A549 (cell line): ENCODE measurements around the gene PCBP3. TPM values are rescaled to one million over a fixed set of nuclear protein-coding genes. Genes with fewer than 3 reads are reported as not detected.
A peak's percentile ranks its signal among the peaks of the same experiment; 100 is the strongest.

ENCODE experiments used
- ATAC-seq, 2 experiments: fragments of 200-7000 bp in 1 of 2; fragments of >200 bp in 1 of 2; cut with Nextera tagmentation in 1 of 2; cut with Tn5 transposase in 1 of 2; 3 replicates each; pipeline versions ENCODE4 v1.8.0 to v1.9.1; 2018 to 2020; ENCODE audit warnings: mild to moderate bottlenecking in 1 of 2, moderate library complexity in 1 of 2
- CTCF ChIA-PET: fragments of 300-600 bp; sonication (Branson Sonifier 250); formaldehyde crosslinking; extraction: SDS; loops from one replicate; lab custom pipeline; 2021; ENCODE audit warnings: antibody characterized with exemption, inconsistent platforms; lab: Yijun Ruan, JAX
- POLR2A ChIA-PET: fragments of 350-600 bp; formaldehyde crosslinking; extraction: SDS; loops from one replicate; lab custom pipeline; 2021; ENCODE audit warnings: antibody characterized with exemption, inconsistent platforms; lab: Yijun Ruan, JAX
- DNase-seq, 2 experiments: peaks; one replicate each; pipeline versions ENCODE4 v3.0.0 to v3.0.0-alpha.2; 2011 to 2016; ENCODE audit warnings: low read depth in 1 of 2, low spot score in 1 of 2
- FAIRE-seq: peaks from 2 replicates; lab custom pipeline; 2011; peaks lifted over from hg19 to GRCh38; lab: Jason Lieb, UNC
- H3K27ac ChIP-seq, 2 experiments: fragments of >200 bp; sonication (Bioruptor Twin); formaldehyde crosslinking; 3 replicates each; pipeline ENCODE4 v1.5.1; 2016 to 2017
- H3K4me1 ChIP-seq: fragments of >200 bp; sonication (Bioruptor Twin); formaldehyde crosslinking; 3 replicates; pipeline ENCODE4 v1.6.1; 2016
- H3K4me2 ChIP-seq: fragments of >200 bp; sonication (Bioruptor Twin); formaldehyde crosslinking; 3 replicates; pipeline ENCODE4 v1.6.1; 2016
- H3K4me3 ChIP-seq: fragments of >200 bp; sonication (Bioruptor Twin); formaldehyde crosslinking; 3 replicates; pipeline ENCODE4 v1.5.1; 2016
- H3K9me3 ChIP-seq: fragments of >200 bp; sonication (Bioruptor Twin); formaldehyde crosslinking; 3 replicates; pipeline ENCODE4 v1.6.1; 2016
- BHLHE40 ChIP-seq: IDR thresholded peaks from 2 replicates; pipeline ENCODE4 v1.6.1; 2012; ENCODE audit warnings: low read depth, low read length, inconsistent platforms
- CBX2 ChIP-seq: fragments of 200-600 bp; sonication (generic); IDR thresholded peaks from 2 replicates; pipeline ENCODE4 v1.6.1; 2016; ENCODE audit warnings: low read depth, mild to moderate bottlenecking, borderline replicate concordance
- CBX8 ChIP-seq: fragments of 200-600 bp; sonication (generic); IDR thresholded peaks from 2 replicates; pipeline ENCODE4 v1.6.1; 2016
- CEBPB ChIP-seq, 2 experiments: fragments of >200 bp in 1 of 2; sonication (Bioruptor Twin) in 1 of 2; formaldehyde crosslinking in 1 of 2; IDR thresholded peaks; 2 replicates each; pipeline ENCODE4 v1.6.1; 2012 to 2016
- CHD4 ChIP-seq: fragments of 200-600 bp; sonication (generic); IDR thresholded peaks from 2 replicates; pipeline ENCODE4 v1.6.1; 2016; ENCODE audit warnings: antibody characterized with exemption, mild to moderate bottlenecking, borderline replicate concordance
- EHF ChIP-seq: fragments of 250-450 bp; sonication (Bioruptor Pico); IDR thresholded peaks from 2 replicates; pipeline ENCODE4 v1.5.0; 2020; ENCODE audit warnings: mild to moderate bottlenecking
- EHMT2 ChIP-seq: fragments of 200-600 bp; sonication (generic); IDR thresholded peaks from 2 replicates; pipeline ENCODE4 v1.6.1; 2016; ENCODE audit warnings: antibody characterized with exemption, low read depth, mild to moderate bottlenecking, moderate library complexity
- FOSB ChIP-seq: fragments of 250-450 bp; sonication (Bioruptor Pico); IDR thresholded peaks from 2 replicates; pipeline ENCODE4 v1.5.0; 2020; ENCODE audit warnings: mild to moderate bottlenecking, moderate library complexity
- FOSL2 ChIP-seq, 2 experiments: fragments of 450-650 bp in 1 of 2; fragments of >200 bp in 1 of 2; sonication (Bioruptor Twin) in 1 of 2; formaldehyde crosslinking; IDR thresholded peaks; 2 replicates each; pipeline versions ENCODE4 v1.5.0 to v1.6.1; 2016 to 2020; ENCODE audit warnings: mild to moderate bottlenecking in 1 of 2, moderate library complexity in 1 of 2
- GATA3 ChIP-seq: IDR thresholded peaks from 2 replicates; pipeline ENCODE4 v1.6.1; 2012; ENCODE audit warnings: borderline replicate concordance
- HEYL ChIP-seq: fragments of 250-450 bp; sonication (Bioruptor Pico); IDR thresholded peaks from 2 replicates; pipeline ENCODE4 v1.8.0; 2021; ENCODE audit warnings: mild to moderate bottlenecking, moderate library complexity
- HOXB5 ChIP-seq: fragments of 250-450 bp; sonication (Bioruptor Pico); IDR thresholded peaks from 2 replicates; pipeline ENCODE4 v1.5.0; 2020; ENCODE audit warnings: mild to moderate bottlenecking, moderate library complexity
- JUN ChIP-seq, 2 experiments: fragments of >200 bp; sonication (Bioruptor Twin); formaldehyde crosslinking; IDR thresholded peaks; 2 replicates in 1 of 2; 3 replicates in 1 of 2; pipeline ENCODE4 v1.6.1; 2016 to 2017
- MAZ ChIP-seq: fragments of 150-350 bp; IDR thresholded peaks from 2 replicates; pipeline ENCODE4 v1.6.1; 2014; ENCODE audit warnings: antibody characterized with exemption, low read depth, low read length, borderline replicate concordance
- NPAS2 ChIP-seq: fragments of 250-450 bp; sonication (Bioruptor Pico); IDR thresholded peaks from 2 replicates; pipeline ENCODE4 v1.8.0; 2022; ENCODE audit warnings: mild to moderate bottlenecking, moderate library complexity, borderline replicate concordance
- NR3C1 ChIP-seq: fragments of >200 bp; sonication (Bioruptor Twin); formaldehyde crosslinking; IDR thresholded peaks from 3 replicates; pipeline ENCODE4 v1.6.1; 2017
- POLR2A ChIP-seq: IDR thresholded peaks from 2 replicates; pipeline ENCODE4 v1.6.1; 2012; ENCODE audit warnings: mild to moderate bottlenecking, low read length
- POLR2AphosphoS2 ChIP-seq: conservative IDR thresholded peaks from 2 replicates; pipeline ENCODE4 v1.6.1; 2012; ENCODE audit warnings: low read length, improper control_type of control experiment, inconsistent platforms
- RAD21 ChIP-seq, 2 experiments: fragments of >200 bp in 1 of 2; sonication (Bioruptor Twin) in 1 of 2; formaldehyde crosslinking in 1 of 2; IDR thresholded peaks in 1 of 2; conservative IDR thresholded peaks in 1 of 2; 2 replicates in 1 of 2; 3 replicates in 1 of 2; pipeline ENCODE4 v1.6.1; 2012 to 2018; ENCODE audit warnings: inconsistent platforms in 1 of 2
- RARB ChIP-seq: fragments of 250-450 bp; sonication (Bioruptor Pico); IDR thresholded peaks from 2 replicates; pipeline ENCODE4 v1.8.0; 2021; ENCODE audit warnings: mild to moderate bottlenecking, moderate library complexity
- SREBF2 ChIP-seq: fragments of 450-650 bp; IDR thresholded peaks from 2 replicates; pipeline ENCODE4 v1.6.1; 2014; ENCODE audit warnings: mild to moderate bottlenecking, moderate library complexity
- TP53 ChIP-seq: fragments of 250-450 bp; sonication (Bioruptor Pico); IDR thresholded peaks from 2 replicates; pipeline ENCODE4 v1.5.0; 2021; ENCODE audit warnings: mild to moderate bottlenecking, moderate library complexity
- ZC3H11A ChIP-seq: fragments of 450-650 bp; IDR thresholded peaks from 2 replicates; pipeline ENCODE4 v1.6.1; 2014; ENCODE audit warnings: antibody characterized with exemption, mild to moderate bottlenecking
- ZFP36 ChIP-seq: fragments of 450-650 bp; IDR thresholded peaks from 2 replicates; pipeline ENCODE4 v1.6.1; 2014; ENCODE audit warnings: borderline replicate concordance; ENCODE audit not compliant: partially characterized antibody
- ZSCAN20 ChIP-seq: fragments of 250-450 bp; sonication (Bioruptor Pico); IDR thresholded peaks from 2 replicates; pipeline ENCODE4 v1.8.0; 2022; ENCODE audit warnings: mild to moderate bottlenecking, moderate library complexity
- WGBS: methylation state at CpG from one replicate; pipeline ENCODE4 v1.1.6; 2017; ENCODE audit errors: missing lambda C conversion rate; 5-methylcytosine and 5-hydroxymethylcytosine counted together
- polyA plus RNA-seq, 4 experiments: library from polyadenylated mRNA; depleted of rRNA in 3 of 4; stranded (reverse); fragments of >200 nt; fragmentation: RNase III in 1 of 4; extraction: RNeasy Plus Mini Kit Qiagen cat#74134 plus additional on column Dnase treatment in 1 of 4; gene quantifications; 2 replicates in 3 of 4; 3 replicates in 1 of 4; pipeline ENCODE4 v1.2.3, GENCODE V29; 2011 to 2017
- TF ChIP-seq, protein P1 (sequence below): IDR thresholded peaks from 2 replicates; pipeline ENCODE4 v1.6.1; 2012
- TF ChIP-seq, protein P2 (sequence below): IDR thresholded peaks from 2 replicates; pipeline ENCODE4 v1.6.1; 2012; ENCODE audit warnings: low read depth, borderline replicate concordance
- TF ChIP-seq, protein P3 (sequence below): fragments of >200 bp; sonication (Bioruptor Twin); formaldehyde crosslinking; IDR thresholded peaks from 3 replicates; pipeline ENCODE4 v1.6.1; 2016
- TF ChIP-seq, protein P4 (sequence below): fragments of 450-650 bp; IDR thresholded peaks from 2 replicates; pipeline ENCODE4 v1.6.1; 2014; ENCODE audit warnings: antibody characterized with exemption
- TF ChIP-seq, protein P5 (sequence below): IDR thresholded peaks from 2 replicates; pipeline ENCODE4 v1.6.1; 2012
- TF ChIP-seq, protein P6 (sequence below): fragments of 250-450 bp; sonication (Bioruptor Pico); IDR thresholded peaks from 2 replicates; pipeline ENCODE4 v1.5.0; 2020; ENCODE audit warnings: low read depth, mild to moderate bottlenecking, moderate library complexity

Gene PCBP3
- polyA plus RNA-seq, 2 of the 4 experiments (the other 2 are of a cell fraction) = 0.30 to 0.34 TPM

DNA sequence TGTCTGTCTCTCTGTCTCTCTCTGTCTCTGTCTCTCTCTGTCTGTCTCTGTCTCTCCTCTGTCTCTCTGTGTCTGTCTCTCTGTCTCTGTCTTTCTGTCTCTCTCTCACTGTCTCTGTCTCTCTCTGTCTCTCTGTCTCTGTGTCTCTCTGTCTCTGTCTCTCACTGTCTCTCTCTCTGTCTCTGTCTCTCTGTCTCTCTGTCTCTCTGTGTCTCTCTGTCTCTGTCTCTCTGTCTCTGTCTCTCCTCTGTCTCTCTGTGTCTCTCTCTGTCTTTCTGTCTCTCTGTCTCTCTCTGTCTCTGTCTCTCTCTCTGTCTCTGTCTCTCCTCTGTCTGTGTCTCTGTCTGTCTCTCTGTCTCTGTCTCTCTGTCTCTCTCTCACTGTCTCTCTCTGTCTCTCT lies 337.2 kb downstream of the PCBP3 start:
- POLR2A ChIA-PET = no interaction called here

DNA sequence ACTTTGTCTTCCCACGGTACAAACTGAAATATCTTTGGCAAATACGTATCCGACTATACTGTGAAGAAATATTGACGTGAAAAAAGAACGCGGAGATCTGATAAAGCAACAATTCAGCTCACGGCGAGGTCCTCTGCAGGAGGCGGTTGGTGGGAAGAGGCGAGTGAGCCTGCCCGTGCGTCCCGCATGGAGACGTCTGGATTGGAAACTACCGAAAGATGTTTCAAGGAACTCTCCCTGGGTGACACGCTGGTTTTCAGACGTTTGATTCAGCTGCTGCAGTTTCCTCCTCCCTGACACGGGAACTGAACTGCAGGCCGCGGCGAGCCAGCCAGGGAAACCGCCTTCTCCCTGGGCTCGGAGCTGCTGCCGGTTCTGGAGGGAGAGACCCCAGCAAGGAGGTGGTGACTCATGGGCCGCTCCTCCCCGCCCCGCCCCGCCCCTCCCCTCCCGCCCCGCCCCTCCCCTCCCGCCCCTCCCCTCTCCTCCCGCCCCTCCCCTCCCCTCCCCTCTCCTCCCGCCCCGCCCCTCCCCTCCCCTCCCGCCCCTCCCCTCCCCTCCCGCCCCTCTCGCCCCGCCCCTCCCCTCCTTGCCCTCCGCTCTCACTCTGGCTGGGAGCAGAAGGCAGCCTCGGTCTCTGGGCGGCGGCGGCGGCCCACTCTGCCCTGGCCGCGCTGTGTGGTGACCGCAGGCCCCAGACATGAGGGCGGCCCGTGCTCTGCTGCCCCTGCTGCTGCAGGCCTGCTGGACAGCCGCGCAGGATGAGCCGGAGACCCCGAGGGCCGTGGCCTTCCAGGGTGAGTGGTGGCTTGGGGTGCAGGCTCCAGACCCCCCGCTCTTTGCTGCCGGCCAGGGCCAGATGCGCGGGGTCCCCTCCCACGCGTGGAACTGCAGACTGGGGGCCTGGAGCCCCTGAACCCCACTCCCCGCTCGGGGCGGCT lies 337.9 kb downstream of the PCBP3 start, which contains the start of gene COL6A1:
Gene COL6A1 (plus strand): TSS at position 620 of the 941 bp plus-strand sequence. CDS start 81 bp downstream, at position 701.
- no peaks in the 10 kb centered on the region for H3K9me3 ChIP-seq
- H3K4me3 ChIP-seq = peak within 1 kb of the TSS; percentile 50
- ATAC-seq = peak; percentile 65 to 81
- FAIRE-seq = no peak
- H3K4me2 ChIP-seq = peak within 1 kb of the TSS; percentile 97
- ChIA-PET CTCF (interaction anchor here (3.2 kb wide), 1 partner anchor 11 kb away, joined by 17 read pairs; no protein-coding TSS in a partner anchor), POLR2A (no interaction called here)
- DNase-seq = peak; percentile 63 to 81
- TF ChIP-seq RARB (CRISPR knock-in tag) (no peak), FOSB (CRISPR knock-in tag) (no peak), EHF (CRISPR knock-in tag) (no peak), FOSL2 (IDR thresholded peaks at IDR 0.05) (no peak), FOSL2 (CRISPR knock-in tag; IDR thresholded peaks at IDR 0.05) (peak; percentile 53; the same call in 1 of the 2 replicates), ZSCAN20 (CRISPR knock-in tag) (no peak), ZFP36 (peak; percentile 35), NR3C1 (no peak), TP53 (CRISPR knock-in tag) (no peak), RAD21 (conservative IDR thresholded peaks at IDR 0.05 in 1 of 2, IDR thresholded peaks at IDR 0.05 in 1 of 2) (no peak), JUN (IDR thresholded peaks at IDR 0.05) (peak in 1 of 2 experiments; percentile 17; a peak in 1 of 5 replicates), BHLHE40 (no peak), HOXB5 (no peak), MAZ (no peak), ZC3H11A (no peak), HEYL (CRISPR knock-in tag) (no peak), EHMT2 (no peak), GATA3 (no peak), POLR2A (peak; percentile 28), CBX2 (no peak), SREBF2 (no peak), POLR2AphosphoS2 (no peak), NPAS2 (CRISPR knock-in tag) (no peak), CBX8 (no peak), CEBPB (IDR thresholded peaks at IDR 0.05) (no peak)
- TF ChIP-seq, protein P1, sequence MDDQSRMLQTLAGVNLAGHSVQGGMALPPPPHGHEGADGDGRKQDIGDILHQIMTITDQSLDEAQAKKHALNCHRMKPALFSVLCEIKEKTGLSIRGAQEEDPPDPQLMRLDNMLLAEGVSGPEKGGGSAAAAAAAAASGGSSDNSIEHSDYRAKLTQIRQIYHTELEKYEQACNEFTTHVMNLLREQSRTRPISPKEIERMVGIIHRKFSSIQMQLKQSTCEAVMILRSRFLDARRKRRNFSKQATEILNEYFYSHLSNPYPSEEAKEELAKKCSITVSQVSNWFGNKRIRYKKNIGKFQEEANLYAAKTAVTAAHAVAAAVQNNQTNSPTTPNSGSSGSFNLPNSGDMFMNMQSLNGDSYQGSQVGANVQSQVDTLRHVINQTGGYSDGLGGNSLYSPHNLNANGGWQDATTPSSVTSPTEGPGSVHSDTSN = no peak
- TF ChIP-seq, protein P2, sequence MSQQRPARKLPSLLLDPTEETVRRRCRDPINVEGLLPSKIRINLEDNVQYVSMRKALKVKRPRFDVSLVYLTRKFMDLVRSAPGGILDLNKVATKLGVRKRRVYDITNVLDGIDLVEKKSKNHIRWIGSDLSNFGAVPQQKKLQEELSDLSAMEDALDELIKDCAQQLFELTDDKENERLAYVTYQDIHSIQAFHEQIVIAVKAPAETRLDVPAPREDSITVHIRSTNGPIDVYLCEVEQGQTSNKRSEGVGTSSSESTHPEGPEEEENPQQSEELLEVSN = no peak
- TF ChIP-seq, protein P3, sequence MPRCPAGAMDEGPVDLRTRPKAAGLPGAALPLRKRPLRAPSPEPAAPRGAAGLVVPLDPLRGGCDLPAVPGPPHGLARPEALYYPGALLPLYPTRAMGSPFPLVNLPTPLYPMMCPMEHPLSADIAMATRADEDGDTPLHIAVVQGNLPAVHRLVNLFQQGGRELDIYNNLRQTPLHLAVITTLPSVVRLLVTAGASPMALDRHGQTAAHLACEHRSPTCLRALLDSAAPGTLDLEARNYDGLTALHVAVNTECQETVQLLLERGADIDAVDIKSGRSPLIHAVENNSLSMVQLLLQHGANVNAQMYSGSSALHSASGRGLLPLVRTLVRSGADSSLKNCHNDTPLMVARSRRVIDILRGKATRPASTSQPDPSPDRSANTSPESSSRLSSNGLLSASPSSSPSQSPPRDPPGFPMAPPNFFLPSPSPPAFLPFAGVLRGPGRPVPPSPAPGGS = no peak
- TF ChIP-seq, protein P4, sequence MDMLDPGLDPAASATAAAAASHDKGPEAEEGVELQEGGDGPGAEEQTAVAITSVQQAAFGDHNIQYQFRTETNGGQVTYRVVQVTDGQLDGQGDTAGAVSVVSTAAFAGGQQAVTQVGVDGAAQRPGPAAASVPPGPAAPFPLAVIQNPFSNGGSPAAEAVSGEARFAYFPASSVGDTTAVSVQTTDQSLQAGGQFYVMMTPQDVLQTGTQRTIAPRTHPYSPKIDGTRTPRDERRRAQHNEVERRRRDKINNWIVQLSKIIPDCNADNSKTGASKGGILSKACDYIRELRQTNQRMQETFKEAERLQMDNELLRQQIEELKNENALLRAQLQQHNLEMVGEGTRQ = no peak
- TF ChIP-seq, protein P5, sequence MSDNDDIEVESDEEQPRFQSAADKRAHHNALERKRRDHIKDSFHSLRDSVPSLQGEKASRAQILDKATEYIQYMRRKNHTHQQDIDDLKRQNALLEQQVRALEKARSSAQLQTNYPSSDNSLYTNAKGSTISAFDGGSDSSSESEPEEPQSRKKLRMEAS = no peak
- TF ChIP-seq, protein P6, sequence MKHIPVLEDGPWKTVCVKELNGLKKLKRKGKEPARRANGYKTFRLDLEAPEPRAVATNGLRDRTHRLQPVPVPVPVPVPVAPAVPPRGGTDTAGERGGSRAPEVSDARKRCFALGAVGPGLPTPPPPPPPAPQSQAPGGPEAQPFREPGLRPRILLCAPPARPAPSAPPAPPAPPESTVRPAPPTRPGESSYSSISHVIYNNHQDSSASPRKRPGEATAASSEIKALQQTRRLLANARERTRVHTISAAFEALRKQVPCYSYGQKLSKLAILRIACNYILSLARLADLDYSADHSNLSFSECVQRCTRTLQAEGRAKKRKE (CRISPR knock-in tag) = no peak
- no peaks in the 10 kb centered on the region for H3K4me1 ChIP-seq
- WGBS = 5% methylated on average over 22 of the region's 63 CpGs
- H3K27ac ChIP-seq = peak within 1 kb of the TSS; percentile 73 to 89

More for the DNA sequence above, 337.2 kb downstream of the PCBP3 start:
- FAIRE-seq = no peak
- H3K9me3 ChIP-seq = no peaks in the 10 kb centered on the region
- ATAC-seq = no peak
- H3K4me2 ChIP-seq = peak overlapping the region; percentile 97
- H3K4me1 ChIP-seq = no peaks in the 10 kb centered on the region
- TF ChIP-seq CHD4 (0 out of 2 replicates have a peak, but pooled peaks have one; percentile 24), SREBF2 (no peak)
- H3K4me3 ChIP-seq = peak overlapping the region; percentile 50
- peak overlapping the region; percentile 73 to 79 for H3K27ac ChIP-seq
- DNase-seq = no peak
- CTCF ChIA-PET = interaction anchor here (3.2 kb wide), 1 partner anchor 10 kb away, joined by 17 read pairs; no protein-coding TSS in a partner anchor
